Activated T-cell treated with anti-CD3 and anti-CD28 coated beads for 48 hours (primary cell): ENCODE data around the gene TUSC7.

Experiments
- DNase-seq: peaks from one replicate; pipeline ENCODE4 v3.0.0-alpha.2; 2020; ENCODE audit warnings: low read depth

TUSC7 gene

DNA sequence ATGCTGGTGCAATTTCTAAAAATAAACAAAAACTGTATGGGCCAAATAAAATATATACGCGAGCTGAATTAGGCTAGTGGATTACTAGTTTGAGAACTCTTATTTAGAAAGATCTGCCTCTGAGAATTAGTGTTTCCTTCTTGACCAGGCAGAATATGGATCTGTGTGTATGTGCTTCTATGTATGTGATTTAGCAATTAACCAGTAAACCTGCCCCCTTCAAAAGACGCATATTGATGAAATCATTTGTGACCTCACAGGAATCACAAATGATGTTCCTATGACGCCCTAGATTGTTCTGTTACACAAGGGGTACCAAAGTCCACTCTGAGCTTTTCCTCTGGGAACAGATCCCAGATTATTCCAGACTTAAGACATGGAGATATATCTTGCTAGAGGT is at the start of gene TUSC7:
Gene TUSC7 (plus strand): TSS at position 301 of the 400 bp plus-strand sequence.
- no peak for DNase-seq

DNA sequence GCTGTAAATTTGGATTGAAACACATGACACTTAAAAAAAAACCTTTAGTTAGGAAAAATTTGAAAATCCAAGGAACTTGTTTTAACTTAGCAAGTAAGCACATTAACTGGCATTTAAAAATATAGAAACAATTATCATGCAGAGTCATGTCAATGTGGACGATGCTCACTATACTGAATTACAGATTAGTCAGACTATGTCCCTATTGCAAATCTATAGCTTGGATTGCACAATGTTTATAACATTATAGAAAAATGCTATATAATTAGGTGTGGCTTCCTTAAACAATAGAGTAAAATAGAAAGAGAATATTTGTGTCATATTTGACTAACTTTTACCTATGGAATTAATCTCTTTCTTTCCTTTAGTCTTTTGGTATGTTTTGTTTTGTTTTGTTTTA is 48.4 kb upstream of the TUSC7 start:
- DNase-seq: no peak

DNA sequence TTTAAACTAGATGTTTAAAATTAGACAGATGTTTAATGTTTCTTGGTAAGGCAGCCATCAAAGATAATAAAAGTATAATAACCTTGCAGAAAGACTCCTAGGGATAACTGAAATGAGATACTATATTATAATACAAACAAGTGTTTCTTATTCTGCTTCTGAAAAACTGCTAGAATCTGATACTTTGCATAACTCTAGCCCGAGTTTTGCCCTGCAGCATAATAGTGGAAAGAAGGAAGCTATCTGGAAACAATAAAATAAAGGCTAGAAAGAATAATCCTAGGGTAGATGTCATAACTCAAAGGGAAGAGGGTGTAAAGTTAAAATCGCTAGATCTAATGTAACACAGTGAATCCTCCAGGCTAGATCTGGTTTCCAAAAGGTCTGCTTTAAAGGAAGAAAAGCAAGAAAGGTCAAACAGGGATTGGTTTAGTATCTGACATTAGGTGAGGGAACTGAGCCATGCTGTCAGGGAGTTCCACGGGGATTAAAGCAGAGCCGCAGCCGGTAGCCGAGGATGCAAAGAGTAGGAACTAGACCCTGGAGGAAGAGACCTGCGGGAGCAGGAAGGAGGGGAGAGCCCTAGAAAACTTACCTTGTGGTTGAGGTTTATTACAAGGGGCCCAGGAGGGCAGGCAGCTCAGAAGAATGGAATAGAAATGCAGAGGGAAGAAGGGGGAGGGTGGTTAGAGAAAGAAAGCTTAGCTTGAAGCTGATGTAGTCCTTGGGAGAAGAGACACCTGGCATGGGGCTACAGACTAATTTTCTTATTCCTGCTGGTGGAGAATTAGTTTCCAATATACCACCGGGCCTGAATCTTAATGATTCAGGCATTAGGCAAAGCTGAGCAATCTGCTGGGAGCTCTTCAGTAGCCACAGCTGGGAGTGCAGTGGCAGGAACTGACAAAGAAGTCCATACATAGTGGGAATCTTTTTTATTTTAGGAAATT is 46.1 kb upstream of the TUSC7 start:
- DNase-seq: no peak

DNA sequence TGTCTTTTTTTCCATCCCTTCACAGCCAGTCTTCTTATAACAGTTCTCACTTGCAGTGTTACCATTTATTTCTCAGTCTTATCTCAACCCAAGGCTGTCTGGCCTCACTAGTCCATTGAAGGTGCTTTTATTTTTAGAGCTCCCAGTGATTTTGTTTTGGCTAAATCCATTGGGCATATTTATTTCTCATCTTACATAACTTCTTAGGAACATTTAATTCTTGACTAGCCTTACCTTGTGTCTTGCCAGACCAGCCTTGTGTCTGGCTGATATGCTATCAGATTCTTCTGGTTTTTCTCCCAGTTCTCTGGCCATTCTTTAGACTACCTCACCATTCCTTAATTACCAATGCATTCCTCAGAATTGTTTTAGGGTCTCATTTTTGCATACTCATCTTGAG is 42.3 kb upstream of the TUSC7 start:
- no peak for DNase-seq

DNA sequence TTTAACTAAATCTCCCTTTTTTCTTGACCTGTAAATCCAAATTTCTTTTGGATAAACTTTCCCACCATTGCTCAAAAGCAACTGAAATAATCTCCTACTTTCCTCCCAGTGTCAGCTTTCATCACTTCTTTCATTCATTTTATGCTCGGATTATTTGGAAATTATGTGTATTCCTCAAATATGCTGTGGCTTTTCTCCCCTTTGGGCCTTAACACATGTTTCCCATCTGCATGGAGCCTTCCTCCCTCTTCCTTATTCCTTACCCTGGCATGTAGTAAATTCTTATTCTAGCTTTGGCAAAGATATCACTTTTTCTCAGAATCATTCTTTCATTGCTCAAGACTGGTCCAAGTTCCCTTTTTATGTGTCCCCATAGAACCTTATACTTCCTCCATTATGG is 41.8 kb upstream of the TUSC7 start:
- DNase-seq: no peak

DNA sequence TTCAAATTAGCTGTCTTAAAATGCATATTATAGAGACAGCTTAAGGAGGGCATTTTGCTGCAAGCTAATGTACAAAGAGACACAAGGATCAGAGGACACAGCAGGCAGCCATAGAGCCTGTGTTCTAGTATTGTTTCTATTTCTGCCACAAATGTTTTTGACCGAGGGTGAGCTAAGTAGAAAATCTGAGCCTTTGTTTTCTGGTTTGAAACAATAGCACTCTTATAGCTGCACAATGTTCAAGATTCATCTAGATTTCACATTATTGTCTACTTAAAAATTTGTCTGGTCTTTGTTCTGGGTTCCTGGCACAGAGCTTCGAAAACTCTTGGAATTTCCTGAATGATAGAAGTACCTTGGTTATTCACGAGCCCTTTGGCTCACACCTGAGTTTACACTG is 40.0 kb upstream of the TUSC7 start:
- DNase-seq: no peak

DNA sequence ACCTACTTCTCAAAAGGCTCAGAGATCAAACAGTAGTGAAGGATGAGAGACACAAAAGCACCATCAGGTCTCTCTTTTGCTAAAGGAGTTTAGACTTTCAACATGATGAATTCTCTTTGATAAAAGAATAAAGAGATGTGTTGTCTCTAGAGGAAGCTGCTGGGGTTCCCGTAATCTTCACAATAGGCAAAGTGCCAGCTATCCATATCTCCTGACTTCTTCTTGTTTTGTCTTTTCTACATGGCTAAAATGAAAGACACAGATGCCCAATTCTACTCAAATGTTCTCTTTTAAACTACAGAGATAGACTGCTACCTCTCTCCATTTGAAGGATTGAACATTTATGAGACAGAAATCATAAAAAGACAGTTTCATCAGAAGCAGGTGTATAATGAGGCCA is 38.4 kb upstream of the TUSC7 start:
- DNase-seq: no peak

DNA sequence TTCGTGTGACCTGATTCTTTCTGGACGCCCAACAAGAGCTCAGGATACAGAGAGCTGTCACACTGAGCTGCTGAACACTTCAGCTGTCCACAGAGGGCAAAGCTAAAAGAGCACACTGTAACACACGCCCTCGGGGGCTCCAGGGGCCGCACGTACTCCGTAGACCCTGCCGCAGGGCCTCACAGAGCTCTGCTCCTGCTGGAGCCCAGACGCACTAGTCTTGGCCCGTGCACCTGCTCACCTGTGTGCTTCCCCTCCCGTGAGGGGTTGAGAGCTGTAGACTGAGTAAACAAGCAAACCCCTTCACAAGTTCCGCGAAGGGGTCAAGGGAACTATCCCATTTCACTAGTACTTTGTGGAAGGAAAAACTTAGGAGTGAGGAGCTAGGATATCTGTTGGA is 30.7 kb upstream of the TUSC7 start:
- DNase-seq: no peak

DNA sequence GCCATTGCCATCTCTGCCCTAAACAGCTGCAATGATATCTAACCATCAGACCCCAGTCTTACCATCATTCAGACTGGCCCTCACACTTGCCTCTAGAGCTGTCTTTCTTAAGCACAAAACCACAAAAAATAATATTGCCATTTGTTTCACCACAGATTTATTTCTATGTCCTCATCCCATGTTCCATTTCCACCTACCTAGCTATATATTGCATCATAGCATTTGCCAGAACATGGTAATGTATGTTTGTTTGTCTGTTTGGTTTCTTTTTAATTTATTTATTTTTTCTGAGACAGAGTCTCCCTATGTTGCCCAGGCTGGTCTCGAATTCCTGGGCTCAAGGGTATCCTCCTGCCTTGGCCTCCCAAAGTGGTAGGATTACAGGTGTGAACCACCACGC is 18.5 kb upstream of the TUSC7 start:
- no peak for DNase-seq

DNA sequence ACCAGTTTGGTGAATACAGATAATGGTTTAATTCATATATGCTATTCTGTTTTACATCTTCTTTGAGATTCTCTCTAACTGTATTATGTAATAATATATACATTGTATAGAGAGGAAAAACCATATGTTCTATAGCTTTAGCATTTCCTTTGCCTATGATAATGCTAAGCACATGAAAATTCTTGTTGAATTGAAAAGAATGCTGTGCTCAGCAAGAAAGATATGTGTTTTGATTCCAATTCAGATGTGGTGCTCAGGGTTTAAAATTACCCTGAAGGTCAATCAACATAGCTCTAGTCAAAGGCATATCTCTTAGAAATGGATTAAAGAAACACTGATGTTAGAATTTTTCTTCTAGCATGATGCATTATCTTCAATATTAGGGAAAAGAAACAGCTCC is 8.5 kb upstream of the TUSC7 start:
- no peak for DNase-seq

DNA sequence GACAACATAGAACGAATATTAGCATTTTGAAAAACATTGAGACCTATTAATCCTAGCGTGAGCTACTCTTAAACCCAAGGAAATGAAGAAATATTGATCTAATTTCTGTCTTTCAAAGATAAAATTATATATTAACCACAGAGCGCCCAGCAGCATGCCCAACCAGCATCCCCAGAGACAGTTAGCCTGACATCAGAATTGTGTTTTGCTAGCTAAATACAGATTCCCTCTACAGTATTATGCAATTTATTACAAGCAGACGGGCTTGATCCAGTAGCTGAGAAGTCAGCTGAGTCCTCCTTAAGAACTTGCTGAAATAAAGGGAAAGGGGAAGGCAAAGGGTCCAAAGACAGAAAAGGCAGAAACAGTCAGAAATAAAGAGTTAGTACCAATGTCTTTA is 7.2 kb upstream of the TUSC7 start:
- no peak for DNase-seq

DNA sequence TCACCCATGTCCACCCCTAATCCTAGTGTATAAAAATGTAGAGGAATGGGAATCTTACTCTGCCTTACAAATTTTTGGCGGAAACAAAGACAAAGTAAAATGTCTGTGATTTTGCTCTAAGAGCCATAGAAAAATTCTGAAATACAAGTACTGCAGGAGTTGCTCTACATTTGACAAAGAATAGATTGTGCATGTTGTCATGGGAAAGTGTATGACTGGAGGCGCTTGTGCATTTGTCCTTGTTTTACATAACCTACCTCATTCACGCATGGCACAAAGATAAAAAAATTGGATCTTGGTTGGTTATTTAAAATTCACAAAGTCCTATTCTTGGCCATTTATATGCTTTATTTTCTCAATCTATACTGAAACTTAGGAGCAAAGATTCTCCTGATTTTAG is 2.0 kb upstream of the TUSC7 start:
- DNase-seq: no peak

DNA sequence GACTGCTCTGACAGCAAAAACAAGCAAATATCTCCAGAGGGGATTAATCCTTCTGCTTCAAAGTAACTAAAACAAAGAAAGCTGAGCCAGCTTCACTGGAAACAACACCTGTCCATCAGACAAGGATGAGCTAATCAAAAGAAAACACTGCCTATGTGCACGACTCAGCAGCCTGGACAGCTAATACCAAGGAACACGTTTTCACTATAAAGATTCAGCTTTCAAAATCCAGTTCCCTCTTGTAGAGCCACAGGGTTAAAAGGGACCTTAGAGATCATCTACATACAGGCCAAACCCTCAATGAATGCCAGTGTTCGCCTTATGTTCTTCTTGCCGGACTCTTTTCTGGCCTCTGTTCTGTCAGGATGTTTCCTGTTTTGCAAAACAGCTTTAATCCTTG is 6.9 kb downstream of the TUSC7 start:
- DNase-seq: no peak

DNA sequence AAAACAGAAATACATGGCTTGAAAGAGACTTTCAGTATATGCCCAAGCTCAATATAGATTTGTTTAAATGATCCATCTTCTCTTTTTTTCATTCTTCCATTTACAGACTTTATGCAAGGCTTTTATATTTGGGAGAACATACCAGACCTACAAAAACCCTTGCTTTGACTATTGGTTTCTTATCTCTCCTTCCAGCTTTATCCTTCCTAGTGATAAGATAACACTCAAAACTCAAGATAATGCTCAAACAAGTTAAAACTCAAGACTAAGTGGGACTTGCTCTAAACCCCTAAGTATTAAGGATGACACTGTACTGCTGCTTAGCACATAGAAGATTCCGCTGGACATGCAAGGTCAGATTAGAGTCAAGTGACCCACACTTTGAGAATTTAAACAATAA is 8.0 kb downstream of the TUSC7 start:
- DNase-seq: no peak

DNA sequence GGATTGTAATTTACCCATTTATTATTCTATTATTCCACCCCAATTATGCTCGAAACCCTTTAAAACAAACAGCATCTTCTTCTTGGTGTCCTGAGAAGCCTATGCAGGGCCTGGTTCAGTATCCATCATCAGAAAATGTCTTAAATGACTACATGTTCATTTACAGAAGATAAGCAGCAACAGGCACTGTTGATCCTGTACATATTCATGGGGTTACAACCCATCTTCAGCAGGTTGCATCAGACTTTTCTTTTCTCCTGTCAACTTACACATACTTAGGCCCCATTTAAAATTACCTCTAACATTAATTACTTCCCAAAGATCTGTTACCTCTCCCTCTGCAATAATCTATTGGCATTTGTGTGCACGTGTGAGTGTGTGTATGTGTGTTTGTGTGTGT is 18.9 kb downstream of the TUSC7 start:
- no peak for DNase-seq

DNA sequence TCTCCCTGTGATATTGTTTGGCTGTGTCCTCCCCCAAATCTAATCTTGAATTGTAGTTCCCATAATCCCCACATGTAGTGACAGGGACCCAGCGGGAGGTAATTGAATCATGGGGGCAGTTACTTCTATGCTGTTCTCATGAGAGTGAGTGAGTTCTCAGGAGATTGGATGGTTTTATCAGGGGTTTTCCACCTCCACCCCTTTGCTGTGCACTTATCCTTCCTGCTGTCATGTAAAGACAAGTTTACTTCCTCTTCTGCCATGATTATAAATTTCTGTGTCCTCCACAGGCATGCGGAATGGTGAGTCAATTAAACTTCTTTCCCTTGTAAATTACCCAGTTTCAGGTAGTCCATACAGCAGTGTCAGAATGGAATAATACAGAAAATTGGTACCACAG is 24.7 kb downstream of the TUSC7 start:
- no peak for DNase-seq

DNA sequence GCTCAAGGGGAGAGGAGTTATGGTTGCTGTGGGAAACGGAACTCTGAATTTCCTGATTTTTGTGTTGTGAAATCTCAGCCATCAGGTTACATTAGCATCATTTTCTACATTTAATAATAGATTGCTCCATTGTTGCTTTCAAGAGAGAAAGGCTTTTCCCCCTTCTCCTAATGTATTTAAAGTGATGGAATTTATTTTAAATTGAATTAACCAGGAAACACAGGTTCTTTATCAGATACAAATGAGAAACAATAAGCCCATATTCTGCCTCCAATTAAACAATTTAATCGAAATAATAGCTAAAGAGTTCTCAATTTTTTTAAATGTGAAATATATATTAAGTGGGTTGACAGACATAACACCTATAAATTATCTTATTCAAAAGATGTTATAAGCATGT is 30.1 kb downstream of the TUSC7 start:
- DNase-seq: no peak

DNA sequence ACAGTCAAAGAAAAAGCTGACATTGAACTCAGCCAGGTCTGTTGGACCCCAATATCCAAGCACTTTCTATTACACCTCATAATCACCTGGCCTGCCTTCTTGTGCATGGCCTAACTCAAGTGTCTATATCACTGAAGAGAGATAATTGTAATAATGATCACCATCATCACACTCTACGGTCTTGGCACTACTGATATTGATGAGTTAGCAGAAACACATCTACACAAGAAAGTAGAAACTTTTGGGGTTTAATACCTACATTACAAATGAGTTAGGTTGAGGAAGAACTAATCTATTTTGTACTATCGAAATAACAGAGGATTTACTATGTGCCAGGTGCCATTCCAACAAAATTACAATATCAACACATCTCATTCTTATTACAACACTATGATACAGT is 30.7 kb downstream of the TUSC7 start:
- no peak for DNase-seq

DNA sequence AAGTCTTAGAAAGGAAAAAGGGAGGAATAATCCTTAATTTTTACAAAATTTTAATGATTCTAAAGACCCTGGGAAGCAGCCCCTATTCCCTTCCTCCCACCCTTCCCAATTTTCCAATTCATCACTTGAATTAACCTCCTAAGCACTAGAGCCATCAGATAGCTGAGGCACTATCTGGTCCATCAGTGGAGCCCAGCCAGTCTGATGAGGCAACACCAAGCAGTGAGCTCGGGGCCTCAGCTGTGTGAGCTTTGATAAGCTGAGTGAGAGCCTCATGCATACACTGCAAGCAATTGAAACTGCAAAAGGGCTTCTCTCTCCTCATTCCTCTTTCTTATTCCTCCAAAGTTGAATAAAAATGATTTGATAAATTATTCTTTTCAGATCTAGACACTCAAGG is 31.9 kb downstream of the TUSC7 start:
- DNase-seq: no peak

DNA sequence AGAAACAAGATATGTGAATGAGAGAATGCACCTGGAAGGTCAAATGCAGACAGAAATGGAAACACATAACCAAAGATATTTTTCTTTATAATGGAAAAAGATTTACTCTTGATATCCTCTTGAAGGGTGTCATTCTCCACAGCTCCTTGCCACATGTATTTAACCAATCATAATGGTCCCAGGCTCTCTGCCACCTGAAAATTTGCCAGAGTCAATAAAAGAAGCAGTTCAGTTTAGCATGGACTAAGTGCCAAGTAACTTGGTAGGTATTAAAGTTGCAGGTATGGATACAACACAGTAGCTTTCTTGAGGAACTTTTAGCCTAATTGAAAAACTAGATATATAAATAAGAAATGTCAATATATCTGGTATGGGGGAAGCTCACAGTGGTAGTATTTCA is 33.5 kb downstream of the TUSC7 start:
- DNase-seq: no peak

DNA sequence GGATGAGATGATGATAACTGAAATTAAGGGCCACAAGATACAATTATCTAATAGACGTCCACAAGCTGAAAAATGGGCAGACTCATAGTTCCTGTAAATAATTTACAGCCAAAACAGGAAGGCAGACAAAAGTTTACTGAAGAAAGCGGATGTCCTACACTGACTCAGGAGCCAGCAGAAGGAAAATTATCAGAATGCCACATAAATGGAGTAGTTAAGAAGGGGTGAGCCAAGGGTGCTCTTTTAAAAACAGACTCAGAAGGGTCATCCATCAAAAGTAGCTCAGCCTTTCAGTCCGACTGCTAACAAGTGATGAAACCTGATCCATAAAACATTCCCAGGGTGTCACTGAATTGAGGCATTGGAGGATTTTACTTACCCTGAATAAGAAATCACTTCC is 39.8 kb downstream of the TUSC7 start:
- DNase-seq: no peak

DNA sequence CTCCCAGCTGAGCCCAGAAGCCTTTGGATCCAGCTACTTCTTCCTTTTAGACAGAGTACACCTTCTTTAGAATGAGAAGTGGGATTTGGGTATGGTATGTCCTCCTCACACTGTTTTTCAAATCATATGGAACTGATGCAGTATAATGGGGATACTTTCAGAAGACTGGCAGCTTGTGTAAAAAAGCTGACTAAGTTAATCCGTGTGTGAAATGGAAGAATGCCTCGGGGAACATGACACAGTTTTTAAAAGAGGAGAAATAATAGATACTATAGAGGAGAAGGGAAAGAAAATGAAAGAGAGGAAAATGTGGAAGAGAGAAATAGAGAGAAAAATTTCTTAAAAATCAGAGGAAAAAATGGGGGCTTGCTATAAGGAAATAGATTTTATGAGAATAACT is 47.7 kb downstream of the TUSC7 start:
- no peak for DNase-seq

DNA sequence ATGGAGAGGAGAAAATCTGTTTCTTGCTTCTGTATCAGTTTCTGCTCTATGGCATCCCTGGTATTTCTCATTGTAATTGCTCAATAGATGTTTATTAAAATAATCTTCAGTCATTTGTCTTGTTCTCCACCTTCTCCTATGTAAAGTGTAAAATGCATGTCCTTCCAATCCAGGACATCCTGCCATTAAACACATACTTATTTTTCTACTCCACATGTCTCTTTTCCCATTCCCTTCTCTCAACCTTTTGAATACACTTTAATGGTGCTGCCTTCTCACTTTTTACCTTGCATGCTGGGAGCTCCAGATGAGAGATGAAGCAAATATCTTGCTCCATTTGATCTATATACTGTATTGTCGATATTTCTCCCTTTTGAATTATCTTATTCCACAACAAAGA is 49.7 kb downstream of the TUSC7 start:
- no peak for DNase-seq
